Loucy (cell line): ENCODE measurements around the gene PKP3.

Experiments used
- H2AFZ ChIP-seq: fragments of 200-600 bp; sonication (generic); 2 replicates; pipeline ENCODE4 v1.6.0; 2016; ENCODE audit warnings: antibody characterized with exemption, mild to moderate bottlenecking, low read length, moderate library complexity
- H3F3A ChIP-seq: fragments of 200-600 bp; 2 replicates; pipeline ENCODE4 v1.6.0; 2016; ENCODE audit warnings: antibody characterized with exemption, low read depth, mild to moderate bottlenecking
- H3K27me3 ChIP-seq: fragments of 200-600 bp; sonication (generic); 2 replicates; pipeline ENCODE4 v1.6.1; 2014; ENCODE audit warnings: low read length, mild to moderate bottlenecking; ENCODE audit not compliant: insufficient read depth, poor library complexity, severe bottlenecking
- H3K36me3 ChIP-seq: fragments of 200-600 bp; sonication (generic); 2 replicates; pipeline ENCODE4 v1.6.1; 2016; ENCODE audit warnings: low read length; ENCODE audit not compliant: insufficient read depth
- H3K4me1 ChIP-seq: fragments of 200-600 bp; sonication (generic); 2 replicates; pipeline ENCODE4 v1.5.1; 2014; ENCODE audit warnings: low read length, mild to moderate bottlenecking; ENCODE audit not compliant: insufficient read depth, poor library complexity, severe bottlenecking
- H3K4me2 ChIP-seq: fragments of 200-600 bp; sonication (generic); 2 replicates; pipeline ENCODE4 v1.6.0; 2014; ENCODE audit warnings: antibody characterized with exemption, low read length, low read depth, mild to moderate bottlenecking; ENCODE audit not compliant: poor library complexity, severe bottlenecking
- H3K4me3 ChIP-seq: fragments of 200-600 bp; sonication (generic); 2 replicates; pipeline ENCODE4 v1.5.1; 2014; ENCODE audit warnings: low read length, mild to moderate bottlenecking, mixed read lengths; ENCODE audit not compliant: poor library complexity, severe bottlenecking
- H3K79me2 ChIP-seq: fragments of 200-600 bp; sonication (generic); 2 replicates; pipeline ENCODE4 v1.6.1; 2014; ENCODE audit warnings: low read length; ENCODE audit not compliant: insufficient read depth
- H3K9ac ChIP-seq: fragments of 200-600 bp; sonication (generic); 2 replicates; pipeline ENCODE4 v1.6.0; 2014; ENCODE audit warnings: mild to moderate bottlenecking, low read depth, low read length, moderate library complexity; ENCODE audit not compliant: poor library complexity, severe bottlenecking
- H3K9me2 ChIP-seq: fragments of 200-600 bp; sonication (generic); replicated peaks from 2 replicates; pipeline ENCODE4 v1.6.1; 2016; ENCODE audit warnings: low read depth, low read length, mixed read lengths
- H3K9me3 ChIP-seq: fragments of 200-600 bp; sonication (generic); 2 replicates; pipeline ENCODE4 v1.6.1; 2014; ENCODE audit warnings: mild to moderate bottlenecking, antibody characterized with exemption, low read length, low read depth; ENCODE audit not compliant: insufficient read depth
- H4K20me1 ChIP-seq: fragments of 200-600 bp; sonication (generic); 2 replicates; pipeline ENCODE4 v1.6.0; 2014; ENCODE audit warnings: antibody characterized with exemption, low read length, mild to moderate bottlenecking; ENCODE audit not compliant: insufficient read depth, poor library complexity, severe bottlenecking
- CTCF ChIP-seq: fragments of 200-600 bp; sonication (generic); conservative IDR thresholded peaks from 2 replicates; pipeline ENCODE4 v1.5.1; 2014; ENCODE audit warnings: mild to moderate bottlenecking, antibody characterized with exemption, low read length
- EZH2phosphoT487 ChIP-seq: fragments of 200-600 bp; IDR thresholded peaks from 2 replicates; pipeline ENCODE4 v1.6.1; 2018; ENCODE audit warnings: antibody characterized with exemption, mild to moderate bottlenecking, moderate library complexity, borderline replicate concordance

The PKP3 gene

GRCh38 chr11:454043-454442 is 60.0 kb downstream of the PKP3 start:
- H2AFZ ChIP-seq: no peak overlapping the region
- H3K36me3 ChIP-seq: no peaks in the 10 kb centered on the region; the same call in 1 of the 2 replicates
- H3K79me2 ChIP-seq: peaks cover 51% of the 10 kb centered on the region; the same call in 1 of the 2 replicates
- H3K9me2 ChIP-seq: no peaks in the 10 kb centered on the region
- peaks cover 15% of the 10 kb centered on the region for H4K20me1 ChIP-seq
- H3K27me3 ChIP-seq: no peaks in the 10 kb centered on the region
- H3K9me3 ChIP-seq: no peaks in the 10 kb centered on the region
- no peak overlapping the region for H3K9ac ChIP-seq
- no peak overlapping the region for H3K4me2 ChIP-seq
- TF ChIP-seq EZH2phosphoT487 (no peak), CTCF (no peak)
- no peaks in the 10 kb centered on the region for H3F3A ChIP-seq
- H3K4me1 ChIP-seq: peaks cover 34% of the 10 kb centered on the region
- no peak overlapping the region for H3K4me3 ChIP-seq
